ENCODE measurements around the gene ASIC4. TPM values are rescaled to one million over a fixed set of nuclear protein-coding genes. Genes with fewer than 3 reads are reported as not detected.

The ASIC4 gene
- total and polyA plus RNA-seq, 9 of the 15 experiments (the other 6 are each of a cell fraction or from before 2014, with no cell fraction given) = 0.07 to 19.2 (median 4.8) TPM

DNA sequence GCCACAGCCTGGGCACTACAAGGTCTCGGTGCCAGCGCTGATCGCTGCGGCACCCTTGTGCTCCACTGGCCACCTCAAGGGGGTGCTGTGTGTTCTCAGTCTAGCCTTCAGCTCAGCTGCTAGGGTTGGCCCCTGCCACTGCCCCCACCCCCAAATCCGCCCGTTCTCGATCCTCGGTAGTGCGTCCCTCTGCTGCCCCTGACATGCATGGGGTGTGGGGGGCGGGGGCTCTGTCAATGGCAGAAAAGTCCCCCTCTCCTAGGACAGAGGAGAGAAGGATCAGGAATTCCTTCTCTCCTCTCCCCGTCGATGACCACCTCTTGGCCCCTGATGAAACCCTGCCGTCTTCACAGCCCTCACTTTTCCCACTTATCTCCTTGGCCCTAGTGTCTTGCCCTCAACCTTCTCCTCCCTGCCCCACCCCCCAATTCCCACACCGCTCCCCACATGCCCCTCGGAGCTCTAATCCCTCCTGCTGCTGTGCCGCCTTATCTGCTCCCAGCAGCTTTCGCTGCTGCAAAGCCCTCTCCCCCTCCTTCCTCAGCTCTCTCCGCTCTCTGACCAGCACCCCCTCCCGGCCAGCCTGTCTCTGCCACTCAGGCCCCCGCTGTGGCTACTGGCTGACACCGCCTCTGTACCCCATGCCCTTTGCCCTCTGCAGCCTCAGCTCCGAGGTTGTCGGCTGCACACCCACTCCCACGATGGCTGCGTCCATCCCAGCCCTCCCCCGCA, 4.3 kb upstream of the ASIC4 start (continued):
- TF ChIP-seq ILF3 (IDR thresholded peaks at IDR 0.05; ENCODE audit: borderline replicate concordance) (no peak), ZFPM2 (CRISPR knock-in tag; IDR thresholded peaks at IDR 0.05) (no peak), CHD4 (IDR thresholded peaks at IDR 0.05; ENCODE audit: insufficient read depth, insufficient replicate concordance, low read depth, low read length, poor library complexity, severe bottlenecking) (peak; percentile 39), NFIX (CRISPR knock-in tag; IDR thresholded peaks at IDR 0.05; ENCODE audit: low read depth) (no peak), PHB2 (IDR thresholded peaks at IDR 0.05; ENCODE audit: low read depth) (peak; percentile 91), MEF2A (IDR thresholded peaks at IDR 0.05; ENCODE audit: control insufficient read depth, low read depth, low read length) (0 out of 2 replicates have a peak, but pooled peaks have one; percentile 33), FOXK2 (conservative IDR thresholded peaks at IDR 0.05 in 1 of 2, IDR thresholded peaks at IDR 0.05 in 1 of 2; ENCODE audit: low read depth in 2 of 2) (peak; percentile 54 to 61; a peak in 2 of 4 replicates), FOSL1 (tag; conservative IDR thresholded peaks at IDR 0.05) (peak; percentile 49; the same call in 1 of the 2 replicates), RNF219 (CRISPR knock-in tag; IDR thresholded peaks at IDR 0.05) (no peak), ELF1 (tag; IDR thresholded peaks at IDR 0.05) (no peak), EP400 (IDR thresholded peaks at IDR 0.05) (peak; percentile 74; the same call in 1 of the 2 replicates), EZH2 (IDR thresholded peaks at IDR 0.05; ENCODE audit: borderline replicate concordance, low read depth, low read length) (no peak), SRSF9 (IDR thresholded peaks at IDR 0.05; ENCODE audit: borderline replicate concordance, low read depth, low read length) (no peak), SETDB1 (IDR thresholded peaks at IDR 0.05; ENCODE audit: low read length) (no peak)
- TF ChIP-seq, protein P1, sequence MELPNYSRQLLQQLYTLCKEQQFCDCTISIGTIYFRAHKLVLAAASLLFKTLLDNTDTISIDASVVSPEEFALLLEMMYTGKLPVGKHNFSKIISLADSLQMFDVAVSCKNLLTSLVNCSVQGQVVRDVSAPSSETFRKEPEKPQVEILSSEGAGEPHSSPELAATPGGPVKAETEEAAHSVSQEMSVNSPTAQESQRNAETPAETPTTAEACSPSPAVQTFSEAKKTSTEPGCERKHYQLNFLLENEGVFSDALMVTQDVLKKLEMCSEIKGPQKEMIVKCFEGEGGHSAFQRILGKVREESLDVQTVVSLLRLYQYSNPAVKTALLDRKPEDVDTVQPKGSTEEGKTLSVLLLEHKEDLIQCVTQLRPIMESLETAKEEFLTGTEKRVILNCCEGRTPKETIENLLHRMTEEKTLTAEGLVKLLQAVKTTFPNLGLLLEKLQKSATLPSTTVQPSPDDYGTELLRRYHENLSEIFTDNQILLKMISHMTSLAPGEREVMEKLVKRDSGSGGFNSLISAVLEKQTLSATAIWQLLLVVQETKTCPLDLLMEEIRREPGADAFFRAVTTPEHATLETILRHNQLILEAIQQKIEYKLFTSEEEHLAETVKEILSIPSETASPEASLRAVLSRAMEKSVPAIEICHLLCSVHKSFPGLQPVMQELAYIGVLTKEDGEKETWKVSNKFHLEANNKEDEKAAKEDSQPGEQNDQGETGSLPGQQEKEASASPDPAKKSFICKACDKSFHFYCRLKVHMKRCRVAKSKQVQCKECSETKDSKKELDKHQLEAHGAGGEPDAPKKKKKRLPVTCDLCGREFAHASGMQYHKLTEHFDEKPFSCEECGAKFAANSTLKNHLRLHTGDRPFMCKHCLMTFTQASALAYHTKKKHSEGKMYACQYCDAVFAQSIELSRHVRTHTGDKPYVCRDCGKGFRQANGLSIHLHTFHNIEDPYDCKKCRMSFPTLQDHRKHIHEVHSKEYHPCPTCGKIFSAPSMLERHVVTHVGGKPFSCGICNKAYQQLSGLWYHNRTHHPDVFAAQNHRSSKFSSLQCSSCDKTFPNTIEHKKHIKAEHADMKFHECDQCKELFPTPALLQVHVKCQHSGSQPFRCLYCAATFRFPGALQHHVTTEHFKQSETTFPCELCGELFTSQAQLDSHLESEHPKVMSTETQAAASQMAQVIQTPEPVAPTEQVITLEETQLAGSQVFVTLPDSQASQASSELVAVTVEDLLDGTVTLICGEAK (IDR thresholded peaks at IDR 0.05) = no peak
- TF ChIP-seq, protein P1 (CRISPR knock-in tag; IDR thresholded peaks at IDR 0.05) = peak; percentile 44; the same call in 1 of the 2 replicates

Measured in K562 (cell line).